Chondrocyte (in vitro differentiated cells): Measurements from ENCODE around the gene TARS3. TPM values are rescaled to one million over a fixed set of nuclear protein-coding genes. Genes with fewer than 3 reads are reported as not detected.
"Not testable (repeated sequence)": the region's sequence is repeated elsewhere in the genome, so short reads cannot be mapped to it uniquely, and the experiment has no call there.

Source experiments
- DNase-seq: peaks from one replicate; pipeline ENCODE4 v3.0.0; 2021; ENCODE audit warnings: mixed read lengths, low spot score
- H3K27ac Mint-ChIP-seq: one replicate; pipeline ENCODE4 v1.8.0; 2021; ENCODE audit warnings: mild to moderate bottlenecking, moderate library complexity, mixed read lengths; ENCODE audit not compliant: unreplicated experiment
- H3K27me3 Mint-ChIP-seq: 2 replicates; pipeline ENCODE4 v1.8.0; 2021; ENCODE audit warnings: low read depth, mixed read lengths
- H3K36me3 Mint-ChIP-seq: 2 replicates; pipeline ENCODE4 v1.8.0; 2021; ENCODE audit warnings: low read depth, mixed read lengths
- H3K4me1 Mint-ChIP-seq: 2 replicates; pipeline ENCODE4 v1.8.0; 2021; ENCODE audit warnings: low read depth, mild to moderate bottlenecking, mixed read lengths
- H3K4me3 Mint-ChIP-seq: one replicate; pipeline ENCODE4 v1.8.0; 2021; ENCODE audit warnings: mild to moderate bottlenecking, moderate library complexity, mixed read lengths; ENCODE audit not compliant: unreplicated experiment
- H3K9me3 Mint-ChIP-seq: 2 replicates; pipeline ENCODE4 v1.8.0; 2021; ENCODE audit warnings: low read depth, mixed read lengths
- long read RNA-seq: library from polyadenylated mRNA; stranded (forward); transcript quantifications from one replicate; pipeline ENCODE4 v2.0.0, GENCODE V29; 2021
- total RNA-seq: library from RNA; stranded (reverse); gene quantifications from 3 replicates; pipeline ENCODE4 v1.2.1, GENCODE V29; 2021
- TF ChIP-seq, protein P1 (sequence below): fragments of 200-600 bp; sonication (generic); IDR thresholded peaks from 2 replicates; pipeline ENCODE4 v1.5.0; 2021; ENCODE audit warnings: antibody characterized with exemption, mild to moderate bottlenecking, moderate library complexity

TARS3 gene
- 10.7 to 15.1 TPM (median 12.7 TPM) in 3 replicates for total RNA-seq
- long read RNA-seq, transcript TARSL2-201 (19 exons, 3,610 nt), result major isoform, 14 of 17 reads
- long read RNA-seq, partial matches to known transcripts, result 0 of 17 reads
- long read RNA-seq, other reads (novel, unspliced or antisense), result 3 of 17 reads

DNA sequence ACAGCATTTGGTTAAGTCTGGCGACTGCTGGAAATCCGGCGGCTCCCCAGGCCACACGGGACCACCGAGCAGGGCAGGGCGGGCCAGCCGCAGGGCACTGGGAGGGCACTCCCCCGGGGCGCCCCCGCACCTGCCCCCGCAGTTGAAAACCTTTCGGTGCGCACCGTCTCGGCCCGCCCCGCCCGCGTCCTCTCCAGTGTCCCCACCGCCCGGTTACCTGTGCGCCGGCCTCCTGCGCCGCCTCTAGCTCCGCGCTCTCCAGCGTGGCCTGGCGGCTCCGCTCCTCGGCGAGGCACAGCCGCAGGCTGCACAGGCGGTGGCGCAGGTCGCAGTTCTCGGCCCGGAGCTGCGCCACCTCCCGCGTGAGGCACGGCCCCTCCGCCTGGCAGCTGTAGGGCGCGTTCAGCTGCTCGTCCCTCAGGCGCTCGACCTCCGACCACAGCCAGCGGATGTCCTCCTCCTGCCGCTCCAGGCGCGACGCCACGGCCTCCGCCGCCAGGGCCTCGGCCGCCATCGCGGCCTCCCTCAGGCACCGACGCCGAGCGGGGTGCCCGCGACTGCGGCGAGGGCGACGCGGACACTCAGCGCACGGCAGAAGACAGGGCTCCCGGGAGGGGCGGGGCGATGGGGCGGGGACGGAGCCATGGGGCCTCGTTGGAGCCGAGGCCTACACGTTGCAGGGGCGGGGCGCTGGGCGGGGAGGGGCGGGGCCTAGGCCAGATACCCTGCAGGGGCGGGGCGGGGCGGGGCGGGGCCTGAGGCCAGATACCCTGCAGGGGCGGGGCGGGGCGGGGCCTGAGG is at the start of gene TARS3:
TARS3 (minus strand) TSS at position 600 of the 801 bp plus-strand sequence; CDS start at position 514, 86 bp downstream.
- Mint-ChIP-seq H3K9me3 (no peaks in the 10 kb centered on the region), H3K27me3 (no peaks in the 10 kb centered on the region), H3K4me1 (peaks cover 16% of the 10 kb centered on the region), H3K27ac (peak within 1 kb of the TSS; percentile 85), H3K4me3 (peak within 1 kb of the TSS; percentile 76), H3K36me3 (peaks cover 11% of the 10 kb centered on the region)
- TF ChIP-seq, protein P1, sequence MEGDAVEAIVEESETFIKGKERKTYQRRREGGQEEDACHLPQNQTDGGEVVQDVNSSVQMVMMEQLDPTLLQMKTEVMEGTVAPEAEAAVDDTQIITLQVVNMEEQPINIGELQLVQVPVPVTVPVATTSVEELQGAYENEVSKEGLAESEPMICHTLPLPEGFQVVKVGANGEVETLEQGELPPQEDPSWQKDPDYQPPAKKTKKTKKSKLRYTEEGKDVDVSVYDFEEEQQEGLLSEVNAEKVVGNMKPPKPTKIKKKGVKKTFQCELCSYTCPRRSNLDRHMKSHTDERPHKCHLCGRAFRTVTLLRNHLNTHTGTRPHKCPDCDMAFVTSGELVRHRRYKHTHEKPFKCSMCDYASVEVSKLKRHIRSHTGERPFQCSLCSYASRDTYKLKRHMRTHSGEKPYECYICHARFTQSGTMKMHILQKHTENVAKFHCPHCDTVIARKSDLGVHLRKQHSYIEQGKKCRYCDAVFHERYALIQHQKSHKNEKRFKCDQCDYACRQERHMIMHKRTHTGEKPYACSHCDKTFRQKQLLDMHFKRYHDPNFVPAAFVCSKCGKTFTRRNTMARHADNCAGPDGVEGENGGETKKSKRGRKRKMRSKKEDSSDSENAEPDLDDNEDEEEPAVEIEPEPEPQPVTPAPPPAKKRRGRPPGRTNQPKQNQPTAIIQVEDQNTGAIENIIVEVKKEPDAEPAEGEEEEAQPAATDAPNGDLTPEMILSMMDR, result peak; percentile 62
- DNase-seq, result peak; percentile 93

DNA sequence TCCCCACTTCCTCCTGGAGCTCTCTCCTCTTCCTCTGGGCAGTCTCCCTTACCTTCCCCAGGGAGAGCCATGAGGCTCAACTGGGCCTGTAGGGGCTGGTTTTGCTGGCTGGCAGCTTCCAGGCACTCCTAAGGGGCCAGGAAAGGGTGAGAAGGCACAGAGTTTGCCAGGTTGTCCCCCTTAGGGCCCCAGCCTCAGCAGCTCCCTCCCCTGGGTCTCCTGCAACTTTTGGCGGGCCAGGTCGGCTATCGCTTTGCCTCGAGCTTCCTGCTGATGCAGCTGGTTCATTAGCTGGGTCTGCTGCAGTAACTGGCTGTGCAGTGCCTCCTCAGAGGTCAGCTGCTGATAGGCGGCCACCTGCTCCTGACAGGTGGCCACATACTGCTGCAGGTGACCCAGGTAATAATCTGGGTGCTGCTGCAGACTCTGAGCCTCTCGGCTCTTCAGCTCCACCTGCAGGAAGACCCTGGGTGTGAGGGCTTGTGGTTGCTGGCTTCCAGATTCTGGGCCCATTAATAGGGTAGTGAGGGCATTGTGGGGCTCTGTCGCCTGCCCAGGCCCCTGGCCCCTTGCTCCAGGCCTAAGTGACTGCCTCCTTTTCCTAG is 49.3 kb upstream of the TARS3 start:
- no peak for DNase-seq
- no peaks in the 10 kb centered on the region for H3K9me3 Mint-ChIP-seq
- no peaks in the 10 kb centered on the region for H3K36me3 Mint-ChIP-seq
- no peak overlapping the region for H3K27ac Mint-ChIP-seq
- TF ChIP-seq, protein P1, result peak; percentile 26
- peaks cover 14% of the 10 kb centered on the region for H3K27me3 Mint-ChIP-seq
- H3K4me1 Mint-ChIP-seq, result no peaks in the 10 kb centered on the region
- H3K4me3 Mint-ChIP-seq, result no peak overlapping the region

DNA sequence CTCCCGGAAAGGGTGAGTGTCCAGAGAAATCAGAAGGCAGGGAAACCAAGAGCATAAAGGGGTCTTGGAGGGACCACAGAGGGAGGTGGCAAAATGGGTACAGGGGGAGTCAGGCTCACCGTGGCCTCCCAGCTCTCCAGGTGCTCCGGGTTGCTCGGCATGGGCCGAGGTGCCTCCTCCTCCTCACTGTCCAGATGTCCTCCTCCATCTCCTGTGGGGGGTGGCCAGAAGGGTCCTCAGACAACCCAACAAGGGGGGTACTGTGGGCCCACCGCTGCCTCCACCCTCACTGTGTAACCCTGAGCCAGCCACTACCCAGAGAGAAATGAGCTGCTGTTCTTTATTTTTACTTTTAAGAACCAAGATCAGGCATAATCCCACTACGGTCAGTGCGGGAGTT is 48.6 kb upstream of the TARS3 start:
- TF ChIP-seq, protein P1, result no peak
- Mint-ChIP-seq H3K27me3 (peaks cover 12% of the 10 kb centered on the region), H3K36me3 (no peaks in the 10 kb centered on the region), H3K4me1 (no peaks in the 10 kb centered on the region), H3K4me3 (no peak overlapping the region), H3K27ac (no peak overlapping the region), H3K9me3 (no peaks in the 10 kb centered on the region)
- no peak for DNase-seq

DNA sequence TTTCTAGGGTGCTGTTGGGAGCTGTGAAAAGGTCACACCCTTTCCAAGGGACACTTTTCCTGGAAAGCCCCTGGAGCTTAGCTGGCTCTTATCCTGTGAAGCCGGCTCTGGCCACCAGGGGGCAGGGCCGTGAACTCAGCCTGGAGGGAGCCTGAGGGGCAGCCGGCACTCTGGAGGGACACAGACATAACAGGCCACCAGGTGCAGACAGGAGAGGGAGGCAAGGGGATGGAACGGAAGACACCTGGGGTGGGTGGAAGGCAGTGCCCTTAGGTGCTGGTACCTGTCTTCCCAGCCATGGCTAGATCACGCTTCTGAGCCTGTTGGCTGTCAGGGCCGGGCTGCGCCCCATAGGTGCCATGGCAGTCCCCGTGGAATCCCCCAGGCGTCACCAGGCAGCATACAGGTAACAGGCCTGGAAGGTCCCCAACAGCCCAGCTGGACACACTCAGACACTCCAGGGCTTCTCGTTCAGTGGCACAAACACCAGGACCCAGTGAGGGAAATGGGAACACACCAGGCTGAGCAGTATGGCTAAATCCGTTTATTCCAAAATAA is 42.9 kb upstream of the TARS3 start:
- DNase-seq, H3K27ac Mint-ChIP-seq, H3K36me3 Mint-ChIP-seq, H3K9me3 Mint-ChIP-seq, H3K4me1 Mint-ChIP-seq, H3K27me3 Mint-ChIP-seq, H3K4me3 Mint-ChIP-seq: not testable (repeated sequence)

DNA sequence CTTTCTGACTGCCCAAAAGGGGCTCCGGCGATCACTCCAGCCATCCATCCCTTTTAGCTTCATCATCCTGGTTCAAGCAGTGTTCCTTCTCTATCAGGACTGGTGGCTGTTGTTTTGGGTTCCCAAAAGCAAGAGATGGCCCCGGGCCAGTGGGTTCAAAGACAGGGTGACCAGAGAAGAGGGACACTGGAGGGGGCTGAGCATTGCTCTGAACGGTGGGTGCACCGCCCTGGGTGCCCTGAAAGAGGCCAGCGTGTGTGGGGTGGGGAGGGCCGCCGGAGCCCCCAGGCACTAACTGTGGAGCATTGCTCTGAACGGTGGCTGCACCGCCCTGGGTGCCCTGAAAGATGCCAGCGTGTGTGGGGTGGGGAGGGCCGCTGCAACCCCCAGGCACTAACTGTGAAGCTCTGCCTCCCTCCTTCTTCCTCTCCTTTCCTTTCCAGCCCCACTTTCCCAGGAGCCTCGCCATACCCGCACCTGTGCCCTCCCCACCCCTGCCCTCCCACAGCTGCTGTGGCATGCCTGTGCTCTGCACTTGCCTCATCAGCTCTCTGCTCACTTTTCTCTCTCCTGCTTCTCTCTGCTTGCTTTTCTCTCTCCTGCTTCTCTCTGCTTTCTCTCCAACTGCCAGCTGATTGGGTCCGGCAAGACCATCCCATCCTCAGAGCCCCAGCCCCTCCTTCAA is 41.6 kb upstream of the TARS3 start:
- TF ChIP-seq, protein P1, result no peak
- H3K27me3 Mint-ChIP-seq, result no peaks in the 10 kb centered on the region
- peaks cover 4% of the 10 kb centered on the region for H3K9me3 Mint-ChIP-seq
- no peak overlapping the region for H3K27ac Mint-ChIP-seq
- H3K4me1 Mint-ChIP-seq, result no peaks in the 10 kb centered on the region
- no peak for DNase-seq
- no peaks in the 10 kb centered on the region for H3K36me3 Mint-ChIP-seq
- no peak overlapping the region for H3K4me3 Mint-ChIP-seq

DNA sequence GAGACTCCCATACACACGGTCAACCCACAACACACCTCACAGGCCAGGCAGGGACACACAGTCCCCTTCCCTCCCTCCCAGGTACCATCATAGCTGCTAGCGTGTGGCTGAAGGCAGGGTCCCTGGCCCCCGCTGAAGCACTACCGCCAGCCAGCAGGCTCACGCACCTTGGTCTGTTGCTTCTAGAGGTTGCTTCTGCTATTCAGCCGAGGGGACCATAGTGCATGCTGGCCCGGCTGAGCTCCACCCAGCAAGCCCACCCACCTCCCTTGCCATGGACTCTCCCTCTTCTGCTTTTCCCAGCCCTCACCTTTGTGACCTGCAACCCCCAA is 41.0 kb upstream of the TARS3 start:
- not testable (repeated sequence) for H3K27ac Mint-ChIP-seq, H3K27me3 Mint-ChIP-seq, H3K4me1 Mint-ChIP-seq, DNase-seq, H3K9me3 Mint-ChIP-seq, H3K36me3 Mint-ChIP-seq, H3K4me3 Mint-ChIP-seq

DNA sequence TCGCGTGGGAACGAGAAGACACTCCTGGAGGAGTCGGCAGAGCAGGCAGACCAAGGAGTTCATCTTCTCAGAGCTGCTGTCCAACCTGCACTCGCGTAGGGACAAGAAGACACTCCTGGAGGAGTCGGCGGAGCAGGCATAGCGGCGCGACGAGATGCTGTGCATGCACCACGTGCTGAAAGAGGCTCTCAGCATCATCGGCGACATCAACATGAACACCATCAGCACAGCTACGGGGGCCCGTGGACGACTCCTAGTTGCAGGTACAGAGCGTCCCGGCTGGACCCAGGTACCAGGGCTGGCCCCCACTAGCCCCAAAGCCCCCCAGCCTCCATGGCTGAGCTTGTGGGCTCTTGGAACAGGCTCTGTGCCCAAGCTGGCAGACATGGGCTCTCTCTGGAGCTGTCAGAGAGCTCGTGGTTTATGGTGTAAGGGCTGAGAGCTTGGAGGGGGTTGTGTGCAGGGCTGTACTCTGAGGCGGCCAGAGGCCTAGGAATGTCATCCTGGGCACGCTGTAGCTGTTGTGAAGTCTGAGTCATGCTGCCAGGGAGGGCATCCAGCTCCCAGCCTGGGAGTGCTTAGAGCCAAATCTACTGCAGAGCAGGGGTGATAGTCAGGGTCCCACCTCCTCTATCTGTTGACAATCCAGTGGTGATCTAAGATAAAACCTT is 40.5 kb upstream of the TARS3 start:
- not testable (repeated sequence) for H3K27ac Mint-ChIP-seq, H3K27me3 Mint-ChIP-seq, H3K9me3 Mint-ChIP-seq, H3K36me3 Mint-ChIP-seq, H3K4me3 Mint-ChIP-seq, DNase-seq, H3K4me1 Mint-ChIP-seq

DNA sequence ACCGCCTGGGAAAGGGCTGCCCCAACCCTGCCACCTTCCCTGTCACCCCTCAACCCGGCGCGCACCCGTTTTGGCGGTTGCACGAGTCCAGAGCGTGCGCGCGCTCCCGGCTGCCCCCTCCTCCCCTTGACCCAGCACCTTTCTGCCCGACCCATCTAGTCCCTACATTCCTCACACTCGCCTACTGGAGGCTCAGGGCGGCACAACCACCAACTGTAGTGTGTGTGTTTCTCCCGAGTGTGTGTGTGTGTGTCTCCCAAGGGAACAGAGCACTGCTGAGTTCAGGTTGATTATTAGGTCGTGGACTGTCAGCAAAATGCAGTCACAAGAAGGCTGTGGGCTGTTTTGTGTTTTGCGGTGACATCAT is 22.4 kb upstream of the TARS3 start:
- not testable (repeated sequence) for H3K27ac Mint-ChIP-seq, H3K27me3 Mint-ChIP-seq, H3K9me3 Mint-ChIP-seq, DNase-seq, H3K36me3 Mint-ChIP-seq
- peaks cover 11% of the 10 kb centered on the region for H3K4me1 Mint-ChIP-seq
- H3K4me3 Mint-ChIP-seq, result peak overlapping the region; percentile 69
